Right kidney (tissue), 9 donors: ENCODE data around the gene RASA3.
"Not testable (repeated sequence)": the region's sequence is repeated elsewhere in the genome, so short reads cannot be mapped to it uniquely, and the experiment has no call there.

ENCODE experiments used
- DNase-seq: peaks from one replicate; pipeline ENCODE4 v3.0.0-alpha.2; 2016
- long read RNA-seq, 8 donors: transcript quantifications; one replicate each; lab custom pipeline, GENCODE V29; 2026

The RASA3 gene, protein sequence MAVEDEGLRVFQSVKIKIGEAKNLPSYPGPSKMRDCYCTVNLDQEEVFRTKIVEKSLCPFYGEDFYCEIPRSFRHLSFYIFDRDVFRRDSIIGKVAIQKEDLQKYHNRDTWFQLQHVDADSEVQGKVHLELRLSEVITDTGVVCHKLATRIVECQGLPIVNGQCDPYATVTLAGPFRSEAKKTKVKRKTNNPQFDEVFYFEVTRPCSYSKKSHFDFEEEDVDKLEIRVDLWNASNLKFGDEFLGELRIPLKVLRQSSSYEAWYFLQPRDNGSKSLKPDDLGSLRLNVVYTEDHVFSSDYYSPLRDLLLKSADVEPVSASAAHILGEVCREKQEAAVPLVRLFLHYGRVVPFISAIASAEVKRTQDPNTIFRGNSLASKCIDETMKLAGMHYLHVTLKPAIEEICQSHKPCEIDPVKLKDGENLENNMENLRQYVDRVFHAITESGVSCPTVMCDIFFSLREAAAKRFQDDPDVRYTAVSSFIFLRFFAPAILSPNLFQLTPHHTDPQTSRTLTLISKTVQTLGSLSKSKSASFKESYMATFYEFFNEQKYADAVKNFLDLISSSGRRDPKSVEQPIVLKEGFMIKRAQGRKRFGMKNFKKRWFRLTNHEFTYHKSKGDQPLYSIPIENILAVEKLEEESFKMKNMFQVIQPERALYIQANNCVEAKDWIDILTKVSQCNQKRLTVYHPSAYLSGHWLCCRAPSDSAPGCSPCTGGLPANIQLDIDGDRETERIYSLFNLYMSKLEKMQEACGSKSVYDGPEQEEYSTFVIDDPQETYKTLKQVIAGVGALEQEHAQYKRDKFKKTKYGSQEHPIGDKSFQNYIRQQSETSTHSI
- long read RNA-seq, donor 1, result 0 reads
- long read RNA-seq, donor 2, result 0 reads
- long read RNA-seq, donor 3, full-length matches to known transcripts, result 1 of 1 reads
- long read RNA-seq, donor 3, partial matches to known transcripts, result 0 of 1 reads
- long read RNA-seq, donor 3, other reads (novel, unspliced or antisense), result 0 of 1 reads
- long read RNA-seq, donor 4, full-length matches to known transcripts, result 1 of 1 reads
- long read RNA-seq, donor 4, partial matches to known transcripts, result 0 of 1 reads
- long read RNA-seq, donor 4, other reads (novel, unspliced or antisense), result 0 of 1 reads
- long read RNA-seq, donor 5, full-length matches to known transcripts, result 1 of 11 reads
- long read RNA-seq, donor 5, partial matches to known transcripts, result 10 of 11 reads
- long read RNA-seq, donor 5, other reads (novel, unspliced or antisense), result 0 of 11 reads
- long read RNA-seq, donor 6, partial matches to known transcripts, result 38 of 60 reads
- long read RNA-seq, donor 6, other reads (novel, unspliced or antisense), result 22 of 60 reads
- long read RNA-seq, donor 7, result 0 reads
- long read RNA-seq, donor 8, full-length matches to known transcripts, result 1 of 1 reads
- long read RNA-seq, donor 8, partial matches to known transcripts, result 0 of 1 reads
- long read RNA-seq, donor 8, other reads (novel, unspliced or antisense), result 0 of 1 reads

GRCh38 chr13:114132419-114133121 is at the start of gene RASA3:
RASA3 (minus strand) TSS chr13:114132623; CDS start chr13:114132489, 134 bp downstream.
- DNase-seq, result no peak

DNA sequence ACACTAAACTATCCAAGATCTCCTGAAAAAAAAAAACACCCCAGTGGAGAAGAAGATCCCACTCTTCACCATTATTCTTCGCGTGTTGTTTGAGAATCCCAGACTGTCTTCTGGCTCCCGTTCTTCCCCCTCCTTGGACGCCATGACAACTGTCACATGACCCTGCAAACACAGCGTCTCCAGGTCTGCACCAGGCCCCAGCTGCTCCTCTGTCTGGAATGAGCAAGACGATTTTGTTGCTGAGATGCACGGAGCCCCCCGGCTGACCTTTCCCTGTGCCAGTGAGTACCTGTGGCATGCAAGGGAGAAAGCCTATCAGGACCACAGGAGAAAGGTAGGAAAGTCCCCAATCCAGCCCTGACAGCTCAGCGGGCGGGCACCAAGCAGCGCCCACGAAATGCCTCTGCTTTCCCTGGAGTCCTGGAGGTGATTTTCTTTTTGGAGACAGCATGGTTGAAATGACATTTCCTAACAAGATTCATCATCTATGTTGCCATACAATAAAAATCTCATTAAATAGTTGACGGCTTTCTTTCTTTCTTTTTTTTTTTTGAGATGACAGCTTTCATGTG is 46.8 kb upstream of the RASA3 start, which contains the start of gene CFAP97D2:
TSS of gene CFAP97D2 (plus strand) at position 171 of the 572 bp plus-strand sequence. CDS start at position 245, 74 bp downstream.
- no peak for DNase-seq

- DNase-seq, result no peak
These were observed 45.0 kb upstream of the RASA3 start for GRCh38 chr13:114177245-114178010.

GRCh38 chr13:114176359-114176902 is 44.0 kb upstream of the RASA3 start:
- not testable (repeated sequence) for DNase-seq

GRCh38 chr13:114174529-114174961 is 42.1 kb upstream of the RASA3 start:
- DNase-seq, result no peak

GRCh38 chr13:114173745-114174144 is 41.3 kb upstream of the RASA3 start:
- no peak for DNase-seq

DNA sequence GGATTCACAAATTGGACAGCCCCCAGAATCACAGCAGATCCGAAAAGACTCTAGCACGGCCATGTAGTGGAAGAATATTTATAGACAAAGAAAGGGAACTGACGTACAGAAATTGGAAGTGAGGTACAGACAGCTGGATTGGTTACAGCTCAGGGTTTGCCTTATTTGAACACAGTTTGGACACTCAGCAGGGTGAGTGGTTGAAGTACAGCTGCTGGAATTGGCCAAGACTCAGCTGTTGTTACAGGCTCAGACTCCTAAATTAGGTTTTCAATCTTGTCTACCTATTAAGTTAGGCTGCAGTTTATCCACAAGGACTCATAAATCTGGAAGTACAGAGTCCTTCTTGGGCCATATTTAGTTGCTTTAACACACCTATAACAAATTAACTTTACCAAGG is 40.8 kb upstream of the RASA3 start:
- no peak for DNase-seq

GRCh38 chr13:114167885-114168284 is 35.5 kb upstream of the RASA3 start:
- DNase-seq, result no peak

DNA sequence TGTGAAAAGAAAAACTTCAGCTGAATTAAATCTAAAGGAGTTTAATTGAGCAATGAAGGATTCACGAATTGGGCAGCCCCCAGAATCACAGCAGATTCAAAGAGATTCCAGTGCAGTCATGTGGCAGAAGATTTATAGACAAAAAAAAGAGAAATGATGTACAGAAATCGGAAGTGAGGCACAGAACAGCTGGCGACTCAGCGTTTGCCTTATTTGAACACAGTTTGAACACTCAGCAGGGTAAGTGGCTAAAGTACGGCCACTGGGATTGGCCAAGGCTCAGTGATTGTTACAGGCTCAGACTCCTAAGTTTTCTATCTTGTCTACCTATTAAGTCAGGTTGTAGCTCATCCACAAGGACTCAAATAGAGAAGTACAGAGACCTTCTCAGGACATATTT is 35.0 kb upstream of the RASA3 start:
- DNase-seq, result no peak

DNA sequence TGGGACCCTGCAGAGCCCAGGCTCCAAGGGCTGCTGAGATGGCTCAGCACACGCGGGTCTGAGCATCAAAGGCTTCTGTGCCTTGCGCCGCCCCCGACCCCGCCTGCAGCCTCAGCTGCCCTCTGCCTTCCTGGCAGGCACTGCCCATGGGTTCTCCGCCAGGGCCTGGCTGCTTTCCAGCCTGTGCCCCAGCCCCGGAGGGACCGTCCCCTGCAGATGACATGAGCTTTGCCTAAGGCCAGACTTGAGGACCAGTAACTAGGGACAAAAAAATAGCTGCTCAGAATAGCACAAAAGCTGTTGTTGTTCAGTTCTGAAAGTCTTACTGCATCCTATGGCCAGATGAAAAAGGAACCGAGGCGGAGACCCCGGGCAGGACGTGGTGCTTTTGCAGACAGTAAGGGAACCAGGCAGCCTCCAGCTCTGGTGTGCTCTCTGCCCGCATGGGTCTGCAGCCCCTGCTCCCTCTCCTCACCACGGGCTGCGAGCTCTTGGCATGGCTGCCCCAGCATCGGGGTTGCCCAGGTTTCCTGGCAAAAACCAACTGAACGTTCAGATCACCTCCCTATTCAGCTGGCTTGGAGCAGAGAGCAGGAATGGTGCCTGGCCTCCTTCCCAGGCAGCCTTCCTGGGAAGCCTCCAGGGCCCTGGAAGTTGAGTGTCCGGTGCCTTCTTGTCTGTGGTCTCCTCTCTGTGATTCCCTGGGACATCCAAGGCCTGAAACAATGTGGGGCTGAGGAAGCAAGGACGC is 34.1 kb upstream of the RASA3 start:
- DNase-seq, result no peak

GRCh38 chr13:114164681-114165429 is 32.4 kb upstream of the RASA3 start:
- DNase-seq, result no peak

DNA sequence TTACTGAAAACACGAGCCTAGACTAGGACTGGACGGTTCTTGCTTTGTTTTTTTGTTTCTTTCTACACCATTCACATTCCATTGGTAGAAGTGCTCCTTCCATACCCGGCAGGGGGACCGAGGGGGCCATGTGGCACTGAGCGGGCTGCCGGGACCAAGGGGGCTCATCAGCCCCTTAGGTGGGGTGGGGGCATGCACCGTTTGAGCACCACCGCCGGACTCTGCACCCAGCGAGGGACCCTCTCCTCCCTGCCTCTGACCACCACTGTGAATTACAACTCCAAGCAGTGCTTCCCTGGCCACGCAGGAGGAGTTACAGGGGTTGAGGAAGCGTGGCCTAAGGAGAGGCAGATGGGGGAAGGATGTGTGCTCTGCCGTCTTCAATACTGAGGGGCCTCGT is 31.6 kb upstream of the RASA3 start:
- DNase-seq, result no peak

GRCh38 chr13:114162533-114162922 is 30.1 kb upstream of the RASA3 start:
- DNase-seq, result no peak

- DNase-seq, result no peak
These were observed 29.5 kb upstream of the RASA3 start for GRCh38 chr13:114161644-114162532.

DNA sequence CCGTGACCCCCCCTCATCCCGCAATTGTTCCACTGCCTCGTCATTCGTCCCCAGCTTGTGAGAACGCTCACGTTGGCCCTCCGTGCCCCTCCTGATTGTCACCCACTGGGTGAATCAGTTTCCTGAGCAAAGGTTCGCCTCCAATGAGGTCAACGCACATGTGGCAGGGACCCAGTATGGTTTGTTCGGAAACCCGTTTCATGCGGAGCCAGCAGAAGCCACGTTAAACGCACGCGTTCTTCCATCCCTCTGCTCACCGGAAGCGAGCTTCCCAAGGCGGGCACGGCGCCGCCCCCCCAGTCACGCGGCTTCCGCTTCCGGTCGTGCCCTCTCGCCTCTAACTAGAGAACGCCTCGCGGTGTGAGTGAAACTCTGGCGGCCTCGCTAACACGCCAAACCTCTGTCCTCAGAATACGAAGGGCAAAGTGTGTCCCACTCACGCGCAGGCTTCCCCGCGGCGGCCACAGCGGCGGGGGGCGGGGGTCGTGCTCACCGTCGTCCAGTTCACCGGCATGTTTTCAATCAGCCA is 28.7 kb upstream of the RASA3 start:
- DNase-seq, result no peak

- DNase-seq, result not testable (repeated sequence)
These were observed 26.6 kb upstream of the RASA3 start for GRCh38 chr13:114158869-114159666.
